ENCODE data around the gene ARL6IP6.

The ARL6IP6 gene

GRCh38 chr2:152796941-152797340 lies 78.5 kb downstream of the ARL6IP6 start:
- no peaks in the 10 kb centered on the region for H3K4me1 ChIP-seq (ENCODE audit: control insufficient read depth, insufficient read depth, low read length, unreplicated experiment)
- no peaks in the 10 kb centered on the region for H3K36me3 ChIP-seq (ENCODE audit: insufficient read depth, low read length)
- H3K79me2 ChIP-seq (ENCODE audit: control insufficient read depth, insufficient read depth, low read length, unreplicated experiment): no peaks in the 10 kb centered on the region
- no peak overlapping the region for H3K27ac ChIP-seq (ENCODE audit: low read depth, low read length)
- peaks cover 8% of the 10 kb centered on the region; the same call in 1 of the 2 replicates for H3K27me3 ChIP-seq (ENCODE audit: insufficient read depth, low read length)
- no peak overlapping the region for H2AFZ ChIP-seq (ENCODE audit: low read length, unreplicated experiment)
- H3K4me3 ChIP-seq (ENCODE audit: low read depth, low read length): no peak overlapping the region

DNA sequence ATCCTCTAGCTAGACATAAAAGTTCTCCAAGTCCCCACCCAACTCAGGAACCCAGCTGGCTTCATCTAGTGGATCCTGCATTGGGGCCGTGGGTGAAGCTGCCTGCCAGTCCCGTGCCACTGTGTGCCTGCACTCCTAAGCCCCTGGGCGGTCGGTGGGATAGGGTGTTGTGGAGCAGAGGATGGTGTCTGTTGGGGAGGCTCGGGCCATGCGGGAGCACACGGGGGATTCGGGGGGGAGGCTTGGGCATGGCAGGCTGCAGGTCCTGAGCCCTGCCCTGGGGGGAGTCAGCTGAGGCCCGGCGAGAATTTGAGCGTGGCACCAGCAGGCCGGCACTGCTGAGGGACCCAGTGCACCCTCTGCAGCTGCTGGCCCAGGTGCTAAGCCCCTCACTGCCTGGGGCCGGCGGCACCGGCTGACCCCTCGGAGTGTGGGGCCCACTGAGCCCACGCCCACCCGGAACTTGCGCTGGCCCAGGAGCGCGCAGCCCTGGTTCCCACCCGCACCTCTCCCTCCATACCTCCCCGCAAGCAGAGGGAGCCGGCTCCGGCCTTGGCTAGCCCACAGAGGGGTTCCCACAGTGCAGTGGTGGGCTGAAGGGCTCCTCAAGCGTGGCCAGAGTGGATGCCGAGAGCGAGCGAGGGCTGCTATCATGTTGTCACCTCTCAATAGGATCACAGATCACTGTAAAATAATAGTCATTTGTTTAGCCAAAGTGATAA lies 86.4 kb downstream of the ARL6IP6 start:
- no peaks in the 10 kb centered on the region for H3K79me2 ChIP-seq (ENCODE audit: control insufficient read depth, insufficient read depth, low read length, unreplicated experiment)
- H3K4me3 ChIP-seq (ENCODE audit: low read depth, low read length): no peak overlapping the region
- no peak overlapping the region for H3K27ac ChIP-seq (ENCODE audit: low read depth, low read length)
- H2AFZ ChIP-seq (ENCODE audit: low read length, unreplicated experiment): no peak overlapping the region
- no peaks in the 10 kb centered on the region for H3K36me3 ChIP-seq (ENCODE audit: insufficient read depth, low read length)
- H3K27me3 ChIP-seq (ENCODE audit: insufficient read depth, low read length): peaks cover 13% of the 10 kb centered on the region; the same call in 1 of the 2 replicates
- H3K4me1 ChIP-seq (ENCODE audit: control insufficient read depth, insufficient read depth, low read length, unreplicated experiment): no peaks in the 10 kb centered on the region

DNA sequence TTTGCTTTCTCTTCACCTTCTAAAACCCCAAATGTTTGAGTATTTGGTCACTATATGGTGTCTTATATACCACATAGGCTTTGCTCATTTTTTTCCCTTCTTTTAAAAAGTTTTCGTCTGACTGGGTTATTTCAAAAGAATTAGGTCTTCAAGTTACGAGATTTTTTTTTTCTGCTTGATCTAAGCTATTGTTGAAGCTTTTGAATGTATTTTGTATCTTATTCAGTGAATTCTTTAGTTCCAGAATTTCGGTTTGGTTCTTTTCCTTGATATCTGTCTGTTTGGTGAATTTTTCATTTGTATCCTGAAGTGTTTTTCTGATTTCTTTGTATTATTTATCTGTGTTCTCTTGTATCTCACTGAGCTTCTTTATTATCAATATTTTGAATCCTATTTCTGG lies 93.5 kb downstream of the ARL6IP6 start:
- Histone ChIP-seq H3K4me3 (ENCODE audit: low read depth, low read length) (no peak overlapping the region), H3K4me1 (ENCODE audit: control insufficient read depth, insufficient read depth, low read length, unreplicated experiment) (no peaks in the 10 kb centered on the region), H3K36me3 (ENCODE audit: insufficient read depth, low read length) (no peaks in the 10 kb centered on the region), H3K27ac (ENCODE audit: low read depth, low read length) (no peak overlapping the region), H2AFZ (ENCODE audit: low read length, unreplicated experiment) (no peak overlapping the region), H3K79me2 (ENCODE audit: control insufficient read depth, insufficient read depth, low read length, unreplicated experiment) (no peaks in the 10 kb centered on the region), H3K27me3 (ENCODE audit: insufficient read depth, low read length) (peaks cover 3% of the 10 kb centered on the region; the same call in 1 of the 2 replicates)
